ENCODE results near the gene CD163L1.

DNA sequence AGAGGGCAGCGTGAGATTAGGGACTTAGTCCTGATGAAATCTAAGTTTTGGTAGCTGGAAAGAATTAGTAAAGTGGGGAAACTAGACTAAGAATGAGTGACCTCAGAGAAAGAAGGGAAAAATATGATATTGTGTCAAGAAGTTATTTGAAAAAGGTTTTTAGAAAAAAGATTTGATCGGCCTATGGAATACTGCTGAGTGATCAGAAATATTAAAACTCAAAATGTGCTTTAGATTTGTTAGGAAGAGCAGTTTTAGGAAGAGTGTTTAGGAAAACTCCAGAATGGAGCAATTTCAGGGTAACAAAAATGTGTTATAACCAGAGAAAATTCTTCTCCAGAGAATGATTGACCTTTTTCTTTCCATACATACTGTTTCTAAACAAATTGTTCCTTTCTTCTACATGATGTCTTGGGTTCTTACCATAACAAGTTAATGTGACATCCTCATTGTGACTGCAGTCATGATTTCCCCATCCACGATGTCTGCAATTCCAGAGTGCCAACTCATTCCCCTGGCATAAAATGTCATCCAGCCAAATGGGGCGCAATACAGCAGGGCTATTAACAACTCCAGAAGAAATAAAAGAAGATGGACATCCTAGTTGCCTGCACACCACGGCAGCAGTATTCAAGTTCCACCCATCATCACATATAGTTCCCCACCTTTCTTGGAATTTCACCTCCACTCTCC lies 11.8 kb downstream of the CD163L1 start:
- TF ChIP-seq, protein P1, sequence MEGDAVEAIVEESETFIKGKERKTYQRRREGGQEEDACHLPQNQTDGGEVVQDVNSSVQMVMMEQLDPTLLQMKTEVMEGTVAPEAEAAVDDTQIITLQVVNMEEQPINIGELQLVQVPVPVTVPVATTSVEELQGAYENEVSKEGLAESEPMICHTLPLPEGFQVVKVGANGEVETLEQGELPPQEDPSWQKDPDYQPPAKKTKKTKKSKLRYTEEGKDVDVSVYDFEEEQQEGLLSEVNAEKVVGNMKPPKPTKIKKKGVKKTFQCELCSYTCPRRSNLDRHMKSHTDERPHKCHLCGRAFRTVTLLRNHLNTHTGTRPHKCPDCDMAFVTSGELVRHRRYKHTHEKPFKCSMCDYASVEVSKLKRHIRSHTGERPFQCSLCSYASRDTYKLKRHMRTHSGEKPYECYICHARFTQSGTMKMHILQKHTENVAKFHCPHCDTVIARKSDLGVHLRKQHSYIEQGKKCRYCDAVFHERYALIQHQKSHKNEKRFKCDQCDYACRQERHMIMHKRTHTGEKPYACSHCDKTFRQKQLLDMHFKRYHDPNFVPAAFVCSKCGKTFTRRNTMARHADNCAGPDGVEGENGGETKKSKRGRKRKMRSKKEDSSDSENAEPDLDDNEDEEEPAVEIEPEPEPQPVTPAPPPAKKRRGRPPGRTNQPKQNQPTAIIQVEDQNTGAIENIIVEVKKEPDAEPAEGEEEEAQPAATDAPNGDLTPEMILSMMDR (IDR thresholded peaks at IDR 0.05): no peak
- no peak for TF ChIP-seq POLR2A (IDR thresholded peaks at IDR 0.05)
- no peak for TF ChIP-seq POLR2AphosphoS5 (IDR thresholded peaks at IDR 0.05)

All from transverse colon (tissue), 4 donors.